CD4-positive, alpha-beta T cell treated with Interferon gamma for 1 hour (primary cell): Measurements from ENCODE around the gene SMIM33.
"Not testable (repeated sequence)": the region's sequence is repeated elsewhere in the genome, so short reads cannot be mapped to it uniquely, and the experiment has no call there.

Experiments used
- DNase-seq: peaks from one replicate; pipeline ENCODE4 v3.0.0-alpha.2; 2020

SMIM33 gene

DNA sequence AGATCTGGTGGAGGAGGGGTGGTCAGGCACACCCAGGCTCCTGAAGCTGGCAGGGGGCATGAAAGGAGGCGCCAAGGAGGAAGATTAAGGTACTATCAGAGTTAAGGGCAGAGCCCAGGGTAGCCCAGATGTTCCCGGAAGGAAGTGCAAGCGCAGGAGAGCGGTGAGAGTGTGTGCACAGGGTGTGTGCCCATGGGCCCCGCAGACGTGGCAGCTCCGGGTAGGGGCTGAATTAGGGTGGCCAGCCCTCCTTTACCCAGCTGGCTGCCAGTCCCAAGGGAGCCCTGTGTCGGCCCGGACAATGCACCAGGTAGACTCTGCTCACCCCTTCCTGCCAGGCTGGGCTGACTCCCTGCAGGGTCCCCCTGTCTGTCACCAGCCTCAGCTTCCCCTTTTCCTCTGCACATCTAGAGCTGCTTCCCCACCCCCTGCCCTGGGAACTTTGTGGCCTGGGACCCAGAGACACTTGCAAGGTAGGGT, at the start of gene SMIM33:
Gene SMIM33 (plus strand): TSS at position 184 of the 480 bp plus-strand sequence. CDS start 118 bp downstream, at position 302.
- peak; percentile 23 for DNase-seq

GRCh38 chr5:139422307-139422893, 48.4 kb upstream of the SMIM33 start:
- DNase-seq: peak; percentile 50

GRCh38 chr5:139425497-139425896, 45.3 kb upstream of the SMIM33 start:
- DNase-seq: no peak

DNA sequence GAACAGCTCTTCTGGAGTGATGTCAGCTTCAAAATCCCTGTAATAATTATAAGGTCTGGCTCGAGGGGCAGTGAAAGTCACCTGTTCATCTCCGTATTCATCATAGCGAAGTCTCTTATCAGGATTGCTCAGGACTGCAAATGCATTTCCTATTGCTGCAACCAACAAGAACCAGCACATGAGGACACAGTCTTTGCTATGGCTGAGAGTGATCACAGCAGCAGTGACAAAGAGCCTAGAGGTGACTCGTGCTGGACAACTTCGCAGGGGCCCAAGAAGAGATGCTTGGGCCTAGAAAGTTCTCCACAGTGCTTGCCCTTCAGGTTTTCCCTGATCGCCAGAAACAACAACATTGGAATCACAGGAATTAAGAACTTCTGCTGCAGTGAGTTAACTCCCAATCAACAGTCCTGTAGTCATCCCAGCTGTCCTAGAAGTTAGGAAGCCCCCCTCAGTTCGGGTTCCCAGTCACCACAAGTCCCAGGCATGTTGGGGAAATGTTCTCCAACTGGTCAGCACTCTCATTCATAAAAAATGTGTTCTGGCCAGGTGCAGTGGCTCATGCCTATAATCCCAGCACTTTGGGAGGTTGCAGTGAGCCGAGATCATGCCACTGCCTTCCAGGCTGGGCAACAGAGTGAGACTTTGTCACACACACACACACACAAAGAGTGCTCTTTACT, 44.5 kb upstream of the SMIM33 start:
- DNase-seq: no peak

DNA sequence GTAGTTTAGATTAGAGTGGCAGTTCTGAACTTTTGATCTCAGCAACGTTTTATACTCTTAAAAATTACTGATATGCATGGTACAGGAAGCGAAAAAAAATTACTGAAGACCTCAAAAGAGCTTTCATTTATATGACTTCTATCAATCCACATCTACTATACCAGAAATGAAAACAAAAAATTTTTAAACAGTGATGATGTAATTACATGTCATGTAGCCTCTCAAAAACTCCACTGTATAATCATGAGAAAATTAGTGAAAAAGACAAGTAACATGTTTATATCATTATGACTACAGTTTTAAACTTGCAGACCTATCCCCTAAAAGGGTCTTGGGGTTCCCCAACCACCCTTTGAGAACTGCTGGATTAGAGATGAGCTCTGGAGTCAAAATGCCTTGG, 40.8 kb upstream of the SMIM33 start:
- DNase-seq: no peak

GRCh38 chr5:139431706-139432105, 39.1 kb upstream of the SMIM33 start:
- no peak for DNase-seq

DNA sequence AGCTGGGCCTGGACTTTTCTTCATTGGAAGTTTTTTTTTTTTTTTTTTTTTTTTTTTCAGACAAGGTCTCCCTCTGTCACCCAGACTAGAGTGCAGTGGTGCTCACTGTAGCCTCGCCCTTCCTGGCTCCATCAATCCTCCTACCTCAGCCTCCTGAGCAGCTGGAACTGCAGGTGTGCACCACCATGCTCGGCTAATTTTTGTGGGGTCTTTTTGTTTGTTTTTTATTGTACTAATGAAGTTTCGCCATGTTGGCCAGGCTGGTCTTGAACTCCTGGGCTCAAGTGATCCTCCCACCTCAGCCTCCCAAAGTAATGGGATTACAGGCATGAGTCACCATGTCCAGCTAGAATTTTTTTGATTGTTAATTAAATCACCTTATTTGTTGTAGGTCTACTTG, 35.1 kb upstream of the SMIM33 start:
- no peak for DNase-seq

- DNase-seq: no peak
Observed at GRCh38 chr5:139438707-139439012, 32.1 kb upstream of the SMIM33 start.

- DNase-seq: peak; percentile 90
Observed at GRCh38 chr5:139439013-139439903, 31.5 kb upstream of the SMIM33 start, which contains the start of gene DNAJC18. Gene DNAJC18, minus strand, starts transcription at chr5:139439525. Its CDS starts 80 bp downstream, at chr5:139439445.

DNA sequence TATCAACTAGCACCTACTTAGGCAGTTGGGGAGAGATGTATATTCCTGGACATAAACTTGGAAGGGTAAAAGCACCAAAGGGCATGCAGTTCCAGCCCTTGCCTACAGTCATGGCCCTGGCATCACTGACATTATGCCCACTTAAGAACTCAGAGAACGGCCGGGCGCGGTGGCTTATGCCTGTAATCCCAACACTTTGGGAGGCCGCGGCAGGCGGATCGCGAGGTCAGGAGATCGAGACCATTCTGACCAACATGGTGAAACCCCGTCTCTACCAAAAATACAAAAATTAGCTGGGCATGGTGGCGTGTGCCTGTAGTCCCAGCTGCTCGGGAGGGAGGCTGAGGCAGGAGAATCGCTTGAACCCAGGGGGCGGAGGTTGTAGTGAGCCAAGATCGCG, 30.4 kb upstream of the SMIM33 start:
- not testable (repeated sequence) for DNase-seq

GRCh38 chr5:139443831-139444453, 26.9 kb upstream of the SMIM33 start:
- DNase-seq: no peak

- no peak for DNase-seq
Observed at GRCh38 chr5:139445325-139446170, 25.3 kb upstream of the SMIM33 start.

DNA sequence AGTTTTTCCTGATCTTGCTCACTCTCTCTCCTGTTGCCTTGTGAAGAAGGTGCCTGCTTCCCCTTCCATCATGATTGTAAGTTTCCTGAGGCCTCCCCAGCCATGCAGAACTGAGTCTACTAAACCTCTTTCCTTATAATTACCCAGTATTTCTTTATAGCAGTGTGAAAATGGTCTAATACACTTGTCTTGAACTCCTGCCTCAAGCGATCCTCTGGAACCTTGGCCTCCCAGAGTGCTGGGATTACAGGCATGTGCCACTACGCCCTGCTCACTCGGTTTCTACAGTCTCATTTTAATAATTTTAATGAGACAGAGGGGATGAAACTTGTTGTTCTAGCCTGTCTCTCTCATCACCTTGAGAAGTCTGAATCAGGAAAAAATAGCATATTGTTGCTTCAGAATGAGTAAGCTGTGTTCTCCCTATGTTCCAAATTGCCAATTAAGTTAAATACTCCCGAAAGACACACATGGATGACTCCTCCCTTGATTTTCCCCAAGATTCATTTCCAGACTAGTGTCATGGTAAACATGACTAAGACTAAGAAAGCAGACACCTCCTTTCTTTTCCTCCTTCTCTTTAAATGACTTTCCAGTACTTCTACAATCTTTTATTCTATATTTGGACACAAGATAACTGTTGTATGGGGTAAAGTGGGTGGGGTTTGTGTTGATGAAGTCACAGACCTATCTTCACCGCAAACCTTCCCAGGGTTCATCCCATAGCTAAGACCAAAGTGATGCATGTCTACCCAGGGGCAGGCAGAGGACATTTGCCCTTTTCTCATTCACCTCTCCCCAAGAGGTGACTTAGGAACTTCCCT, 23.6 kb upstream of the SMIM33 start:
- DNase-seq: no peak

DNA sequence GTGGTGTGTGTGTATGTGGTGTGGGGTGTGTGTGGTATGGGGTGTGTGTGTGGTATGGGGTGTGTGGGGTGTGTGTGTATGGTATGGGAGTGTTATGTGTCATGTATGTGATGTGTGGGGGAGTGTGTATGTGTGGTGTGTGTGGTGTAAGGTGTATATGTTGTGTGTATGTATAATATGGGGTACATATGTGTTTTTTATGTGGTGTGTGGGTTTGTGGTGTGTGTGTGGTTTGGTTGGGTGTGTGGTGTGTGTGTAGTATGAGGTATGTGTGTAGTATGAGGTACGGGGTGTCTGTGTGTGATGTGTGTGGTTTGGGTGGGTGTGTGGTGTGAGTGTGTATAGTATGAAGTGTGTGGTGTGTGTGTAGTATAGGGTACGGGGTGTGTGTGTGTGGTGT, 19.6 kb upstream of the SMIM33 start:
- no peak for DNase-seq

DNA sequence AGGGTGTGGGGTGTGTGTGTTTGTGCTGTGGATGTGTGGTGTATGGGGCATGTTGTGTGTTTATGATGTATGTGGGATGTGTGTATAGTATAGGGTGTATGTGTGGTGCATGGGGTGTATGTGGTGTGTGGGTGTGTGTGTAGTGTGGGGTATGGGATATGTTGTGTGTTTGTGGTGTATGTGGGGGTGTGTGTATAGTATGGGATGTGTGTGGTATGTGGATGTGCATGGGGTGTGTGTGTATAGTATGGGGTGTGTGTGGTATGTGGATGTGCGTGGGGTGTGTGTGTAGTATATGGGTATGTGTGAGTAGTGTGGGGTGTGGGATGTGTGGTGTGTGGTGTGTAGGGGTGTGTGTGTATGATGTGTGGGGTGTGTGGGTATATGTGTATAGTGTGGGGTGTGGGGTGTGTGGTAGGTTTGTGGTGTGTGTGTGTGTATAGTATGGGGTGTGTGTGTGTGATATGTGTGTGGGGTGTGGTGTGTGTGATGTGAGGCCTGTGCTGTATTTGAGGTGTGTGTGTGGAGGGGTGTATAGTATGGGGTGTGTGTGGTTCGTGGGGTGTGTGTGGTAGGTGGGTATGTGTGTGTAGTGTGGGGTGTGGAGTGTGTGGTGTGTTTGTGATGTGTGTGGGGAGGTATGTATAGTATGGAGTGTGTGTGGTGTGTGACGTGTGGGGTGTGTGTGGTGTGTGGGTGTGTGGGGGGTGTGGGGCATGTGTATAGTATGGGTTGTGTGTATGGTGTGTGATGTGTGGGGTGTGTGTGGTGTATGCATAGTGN, 18.7 kb upstream of the SMIM33 start:
- DNase-seq: no peak

DNA sequence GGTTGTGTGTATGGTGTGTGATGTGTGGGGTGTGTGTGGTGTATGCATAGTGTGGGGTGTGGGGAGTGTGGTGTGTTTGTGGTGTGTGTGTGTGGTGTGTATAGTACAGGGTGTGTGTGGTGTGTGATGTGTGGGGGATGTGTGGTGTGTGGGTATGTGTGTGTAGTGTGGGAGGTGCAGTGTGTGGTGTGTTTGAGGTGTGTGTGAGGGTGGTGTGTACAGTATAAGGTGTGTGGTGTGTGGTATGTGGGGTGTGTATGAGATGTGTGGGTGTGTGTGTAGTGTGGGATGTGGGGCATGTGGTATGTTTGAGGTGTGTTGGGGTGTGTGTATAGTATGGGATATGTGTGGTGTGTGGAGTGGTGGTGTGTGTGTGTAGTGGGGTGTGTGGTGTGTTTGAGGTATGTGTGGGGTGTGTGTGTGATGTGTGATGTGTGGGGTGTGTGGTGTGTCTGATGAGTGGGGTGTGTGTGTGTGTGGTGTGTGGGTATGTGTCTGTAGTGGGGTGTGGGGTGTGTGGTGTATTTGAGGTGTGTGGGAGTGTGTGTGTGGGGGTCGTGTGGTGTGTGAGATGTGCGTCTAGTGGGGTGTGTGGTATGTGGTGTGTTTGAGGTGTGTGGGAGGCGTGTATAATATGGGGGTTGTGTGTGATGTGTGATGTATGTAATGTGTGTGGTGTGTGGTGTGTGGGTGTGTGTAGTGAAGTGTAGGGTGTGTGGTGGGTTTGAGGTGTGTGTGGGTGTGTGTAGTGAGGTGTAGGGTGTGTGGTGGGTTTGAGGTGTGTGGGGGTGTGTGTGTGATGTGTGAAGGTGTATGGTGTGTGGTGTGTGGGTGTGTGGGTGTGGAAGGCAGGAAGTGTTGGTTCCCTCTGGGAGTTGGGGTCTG, 16.9 kb upstream of the SMIM33 start:
- DNase-seq: peak; percentile 60

- DNase-seq: no peak
Observed at GRCh38 chr5:139454568-139455290, 16.1 kb upstream of the SMIM33 start.

DNA sequence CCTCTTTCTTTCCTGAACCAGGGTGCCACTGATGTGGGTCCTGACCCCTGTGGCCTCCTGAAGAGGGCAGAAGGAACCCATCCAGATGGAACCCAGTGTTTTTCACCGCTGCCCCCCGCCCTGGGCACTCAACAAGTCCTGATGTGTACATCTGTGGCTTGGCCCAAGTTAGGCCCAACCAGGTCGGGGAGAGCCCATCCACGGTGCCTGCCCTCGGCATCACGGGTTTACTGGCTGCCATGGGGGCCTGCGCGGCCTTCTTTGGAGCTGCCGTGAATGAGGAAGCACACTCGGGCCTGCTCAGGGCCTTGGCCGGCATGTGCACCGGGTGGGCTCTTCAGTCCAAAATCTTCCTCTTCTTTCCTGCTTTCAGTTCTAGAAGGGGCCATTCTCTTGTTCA, 14.0 kb upstream of the SMIM33 start:
- no peak for DNase-seq

DNA sequence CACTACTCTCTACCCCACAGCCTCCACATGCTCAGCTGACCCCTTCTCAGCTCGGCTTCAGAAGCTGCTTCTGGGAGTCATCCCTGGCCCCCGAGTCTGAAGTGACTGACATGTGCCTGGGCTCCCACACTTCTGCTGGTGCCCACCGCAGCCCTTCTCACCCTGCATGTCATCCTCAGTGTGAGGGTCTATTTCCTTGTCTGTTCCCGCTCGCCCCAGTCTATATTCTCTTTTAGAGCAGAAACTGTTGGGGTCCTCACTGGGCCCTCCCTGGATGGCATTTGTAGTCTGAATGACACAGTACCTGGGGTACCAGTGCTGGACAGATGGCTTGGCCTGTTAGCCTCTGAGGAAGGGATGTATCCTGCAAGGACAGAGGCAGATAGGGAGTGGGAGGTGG, 13.6 kb upstream of the SMIM33 start:
- no peak for DNase-seq
